Testis (tissue), 3 donors: ENCODE results near the gene CHTF8. TPM values are rescaled to one million over a fixed set of nuclear protein-coding genes. Genes with fewer than 3 reads are reported as not detected.

ENCODE experiments used
- DNase-seq: peaks from one replicate; pipeline ENCODE4 v3.0.0-alpha.2; 2019
- H3K27ac ChIP-seq, 2 donors: fragments of 200-600 bp; sonication (generic); one replicate each; pipeline ENCODE4 v1.5.1; 2019
- H3K27me3 ChIP-seq: fragments of 200-600 bp; sonication (generic); one replicate; pipeline ENCODE4 v1.5.1; 2019
- H3K36me3 ChIP-seq: fragments of 200-600 bp; sonication (generic); one replicate; pipeline ENCODE4 v1.5.1; 2017; ENCODE audit warnings: low read depth; ENCODE audit errors: missing control alignments
- H3K4me1 ChIP-seq: fragments of 200-600 bp; sonication (generic); one replicate; pipeline ENCODE4 v1.5.1; 2019
- H3K4me3 ChIP-seq, 2 donors: fragments of 200-600 bp; sonication (generic); one replicate each; pipeline ENCODE4 v1.5.1; 2017 to 2019
- H3K9me3 ChIP-seq: fragments of 200-600 bp; sonication (generic); one replicate; pipeline ENCODE4 v1.5.1; 2017
- POLR2A ChIP-seq: fragments of 450-650 bp; IDR thresholded peaks from one replicate; pipeline ENCODE4 v1.6.1; 2017; ENCODE audit warnings: antibody characterized with exemption, mild to moderate bottlenecking, moderate library complexity
- WGBS, 2 donors: methylation state at CpG; one replicate each; pipeline ENCODE4 v1.1.5; 2018; 5-methylcytosine and 5-hydroxymethylcytosine counted together
- intact Hi-C: fragments of 100-400 bp; cut with DNase I; formaldehyde crosslinking; loops from one replicate; pipeline ENCODE4 v1.15.1; 2023; ENCODE audit warnings: low total_unique reads
- polyA plus RNA-seq: library from polyadenylated mRNA; stranded (reverse); fragments of 350-450 nt; fragmentation: Illumina TruSeq; extraction: RNeasy Lipid Tissue Mini Kit (QIAGEN cat#74804); gene quantifications from one replicate; pipeline ENCODE4 v1.2.3, GENCODE V29; 2014; ENCODE audit warnings: low read depth, low replicate concordance; ENCODE audit not compliant: insufficient read depth
- total RNA-seq, 2 donors: library from RNA; depleted of rRNA; stranded (reverse); fragments of >200 nt; gene quantifications; one replicate each; pipeline ENCODE4 v1.2.3, GENCODE V29; 2016
- TF ChIP-seq, protein P1 (sequence below), 3 experiments: fragments of 450-650 bp in 2 of 3; fragments of 200-600 bp in 1 of 3; sonication (generic) in 1 of 3; IDR thresholded peaks; one replicate each; pipeline ENCODE4 v1.5.1; 2016 to 2019; ENCODE audit warnings: antibody characterized with exemption in 3 of 3, mild to moderate bottlenecking in 2 of 3, moderate library complexity in 1 of 3

Gene CHTF8
- total and polyA plus RNA-seq, 3 donors from 2014 or later, result 122 to 147 (median 131) TPM

DNA sequence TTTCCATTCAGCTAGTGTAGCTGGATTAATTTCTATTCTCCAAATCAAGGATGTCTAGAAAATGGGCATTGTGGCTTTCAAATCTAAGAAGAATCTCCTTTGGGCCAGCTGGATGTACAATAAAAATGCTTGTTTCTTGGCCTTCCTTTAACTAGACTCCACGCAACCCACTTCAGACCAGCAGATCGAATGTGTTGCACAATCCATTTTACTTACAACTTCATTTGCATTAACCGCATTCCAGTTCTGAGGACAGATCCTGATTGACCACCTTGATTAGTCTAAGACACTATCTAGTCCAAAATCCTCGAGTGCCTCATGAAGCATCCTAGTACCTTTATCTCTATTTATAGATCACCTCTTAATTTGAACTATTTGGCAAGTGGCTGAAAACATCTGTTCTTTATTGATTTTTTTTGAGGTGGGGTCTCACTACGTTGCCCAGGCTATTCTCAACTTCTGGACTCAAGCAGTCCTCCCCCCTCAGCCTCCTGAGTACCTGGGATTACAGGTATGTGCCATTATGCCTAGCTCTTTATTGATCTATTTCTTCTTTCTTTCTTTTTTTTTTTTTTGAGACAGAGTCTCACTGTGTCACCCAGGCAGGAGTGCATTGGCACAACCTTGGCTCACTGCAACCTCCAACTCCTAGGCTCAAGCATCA is 47.2 kb downstream of the CHTF8 start:
- DNase-seq, result no peak
- Histone ChIP-seq H3K36me3 (no peaks in the 10 kb centered on the region), H3K9me3 (no peaks in the 10 kb centered on the region), H3K27ac (no peak overlapping the region), H3K4me1 (no peaks in the 10 kb centered on the region), H3K4me3 (no peak overlapping the region), H3K27me3 (no peaks in the 10 kb centered on the region)
- TF ChIP-seq, protein P1, sequence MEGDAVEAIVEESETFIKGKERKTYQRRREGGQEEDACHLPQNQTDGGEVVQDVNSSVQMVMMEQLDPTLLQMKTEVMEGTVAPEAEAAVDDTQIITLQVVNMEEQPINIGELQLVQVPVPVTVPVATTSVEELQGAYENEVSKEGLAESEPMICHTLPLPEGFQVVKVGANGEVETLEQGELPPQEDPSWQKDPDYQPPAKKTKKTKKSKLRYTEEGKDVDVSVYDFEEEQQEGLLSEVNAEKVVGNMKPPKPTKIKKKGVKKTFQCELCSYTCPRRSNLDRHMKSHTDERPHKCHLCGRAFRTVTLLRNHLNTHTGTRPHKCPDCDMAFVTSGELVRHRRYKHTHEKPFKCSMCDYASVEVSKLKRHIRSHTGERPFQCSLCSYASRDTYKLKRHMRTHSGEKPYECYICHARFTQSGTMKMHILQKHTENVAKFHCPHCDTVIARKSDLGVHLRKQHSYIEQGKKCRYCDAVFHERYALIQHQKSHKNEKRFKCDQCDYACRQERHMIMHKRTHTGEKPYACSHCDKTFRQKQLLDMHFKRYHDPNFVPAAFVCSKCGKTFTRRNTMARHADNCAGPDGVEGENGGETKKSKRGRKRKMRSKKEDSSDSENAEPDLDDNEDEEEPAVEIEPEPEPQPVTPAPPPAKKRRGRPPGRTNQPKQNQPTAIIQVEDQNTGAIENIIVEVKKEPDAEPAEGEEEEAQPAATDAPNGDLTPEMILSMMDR (IDR thresholded peaks at IDR 0.05), result no peak
- no peak for TF ChIP-seq POLR2A
- WGBS, 2 donors, result 88 to 93% methylated on average over 5 of the region's 5 CpGs
- intact Hi-C loops, result no loop called here

DNA sequence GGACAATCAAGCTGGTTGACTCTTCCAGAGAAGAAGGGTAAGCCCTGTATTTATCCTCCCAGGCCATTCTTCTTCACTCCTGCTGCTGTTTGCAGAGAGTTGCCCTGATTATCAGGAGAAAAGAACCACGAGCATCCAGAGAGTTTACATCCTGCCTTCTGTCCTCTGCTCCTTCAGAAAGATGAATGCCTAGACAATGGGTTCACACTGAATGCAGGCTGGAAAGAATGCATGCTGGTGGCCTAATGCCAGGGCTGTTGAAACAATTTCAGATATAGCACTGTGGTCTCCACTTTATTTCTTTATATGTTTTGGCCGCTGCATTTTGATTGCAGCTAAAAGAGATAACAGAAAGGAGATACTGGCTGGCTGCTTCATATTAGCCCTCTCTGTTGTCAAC is 48.1 kb downstream of the CHTF8 start:
- 42 to 60% methylated on average over 2 of the region's 2 CpGs for WGBS, 2 donors
- Histone ChIP-seq H3K27ac (no peak overlapping the region), H3K4me1 (no peaks in the 10 kb centered on the region), H3K9me3 (no peaks in the 10 kb centered on the region), H3K36me3 (no peaks in the 10 kb centered on the region), H3K4me3 (no peak overlapping the region), H3K27me3 (no peaks in the 10 kb centered on the region)
- no peak for DNase-seq
- TF ChIP-seq POLR2A, result no peak
- TF ChIP-seq, protein P1 (IDR thresholded peaks at IDR 0.05), result no peak
- intact Hi-C loops, result no loop called here

DNA sequence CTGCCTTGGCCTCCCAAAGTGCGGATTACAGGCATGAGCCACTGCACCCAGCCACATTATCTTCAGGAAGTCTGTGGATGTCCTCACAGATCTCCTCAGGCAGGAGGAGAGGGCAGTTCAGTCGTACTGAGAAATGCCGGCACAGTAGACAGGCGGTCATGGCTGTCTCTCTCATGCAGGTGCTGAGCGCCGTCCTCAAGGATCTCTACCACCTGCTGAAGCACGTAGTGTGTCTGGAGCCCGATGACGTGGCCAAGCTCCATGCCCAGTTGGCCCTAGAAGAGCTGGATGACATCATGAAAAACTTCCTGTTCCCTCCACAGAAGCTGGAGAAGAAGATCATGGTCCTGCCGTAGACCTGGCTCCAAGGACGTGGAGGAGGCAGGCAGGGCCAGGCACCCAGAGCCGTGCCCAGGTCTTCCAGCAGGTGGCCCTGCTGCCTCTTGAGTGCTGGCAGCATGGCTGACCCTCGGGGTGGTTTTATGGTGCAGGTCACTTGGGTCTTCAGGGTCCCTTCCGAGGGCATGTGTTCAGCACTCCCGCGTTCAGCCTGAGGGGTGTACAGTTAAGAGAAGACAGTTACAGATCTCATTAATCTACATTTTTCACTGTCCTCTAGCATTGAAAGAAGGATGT is 49.0 kb downstream of the CHTF8 start:
- Histone ChIP-seq H3K27ac (no peak overlapping the region), H3K36me3 (no peaks in the 10 kb centered on the region), H3K4me3 (no peak overlapping the region), H3K9me3 (no peaks in the 10 kb centered on the region), H3K4me1 (no peaks in the 10 kb centered on the region), H3K27me3 (no peaks in the 10 kb centered on the region)
- DNase-seq, result no peak
- intact Hi-C loops, result no loop called here
- 91% methylated on average over 7 to 16 of the region's 16 CpGs for whole genome bisulfite sequencing, 2 donors
- TF ChIP-seq POLR2A, result no peak
- TF ChIP-seq, protein P1 (IDR thresholded peaks at IDR 0.05), result no peak

DNA sequence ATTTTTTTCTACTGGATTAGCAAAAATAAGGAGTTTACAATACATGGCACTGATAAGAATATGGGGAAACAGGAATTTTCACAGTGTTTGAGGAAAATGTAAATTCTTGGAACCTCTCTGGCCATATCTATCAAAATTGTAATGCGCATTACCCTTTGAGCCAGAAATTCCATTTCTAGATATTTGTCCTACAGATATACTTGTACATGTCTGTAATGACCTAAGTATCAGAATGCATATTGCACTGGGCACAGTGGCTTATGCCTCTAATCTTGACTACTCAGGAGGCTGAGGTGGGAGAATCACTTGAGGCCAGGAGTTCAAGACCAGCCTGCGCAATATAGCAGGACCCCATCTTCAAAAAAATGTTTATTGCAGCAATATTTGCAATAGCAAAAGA is 52.7 kb downstream of the CHTF8 start:
- no peak overlapping the region for H3K4me3 ChIP-seq
- no peaks in the 10 kb centered on the region for H3K4me1 ChIP-seq
- H3K27me3 ChIP-seq, result no peaks in the 10 kb centered on the region
- TF ChIP-seq POLR2A, result no peak
- TF ChIP-seq, protein P1 (IDR thresholded peaks at IDR 0.05), result no peak
- H3K36me3 ChIP-seq, result no peaks in the 10 kb centered on the region
- H3K27ac ChIP-seq, result no peak overlapping the region
- no peak for DNase-seq
- H3K9me3 ChIP-seq, result no peaks in the 10 kb centered on the region
- WGBS, 2 donors, result 96 to 99% methylated on average over 2 of the region's 2 CpGs
- intact Hi-C loops, result no loop called here

DNA sequence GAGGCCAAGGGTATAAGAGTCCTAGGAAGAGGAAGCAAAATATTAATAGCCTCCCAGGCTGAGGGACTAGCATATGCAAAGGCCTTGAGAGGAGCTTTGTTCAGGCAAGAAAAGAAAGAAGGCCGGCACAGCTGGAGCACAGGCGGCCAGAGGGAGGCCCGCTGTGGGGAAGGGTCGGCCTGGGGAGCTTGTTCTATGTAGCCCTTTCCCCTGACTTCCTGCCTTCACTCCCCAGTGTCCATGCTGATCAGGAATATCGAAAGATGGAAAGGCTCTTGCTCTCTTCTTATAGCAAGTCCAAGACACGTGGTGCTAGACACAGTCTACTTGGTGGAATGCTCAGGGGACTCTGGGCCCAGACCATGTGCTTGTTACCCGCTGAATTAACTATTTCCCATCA is 54.3 kb downstream of the CHTF8 start:
- no peaks in the 10 kb centered on the region for H3K4me1 ChIP-seq
- no peaks in the 10 kb centered on the region for H3K9me3 ChIP-seq
- no peak overlapping the region for H3K4me3 ChIP-seq
- H3K36me3 ChIP-seq, result no peaks in the 10 kb centered on the region
- no peaks in the 10 kb centered on the region for H3K27me3 ChIP-seq
- intact Hi-C loops, result no loop called here
- 83 to 85% methylated on average over 7 of the region's 7 CpGs for WGBS, 2 donors
- TF ChIP-seq POLR2A, result no peak
- TF ChIP-seq, protein P1 (IDR thresholded peaks at IDR 0.05), result no peak
- no peak for DNase-seq
- no peak overlapping the region for H3K27ac ChIP-seq
